Caki2 (cell line): ENCODE measurements around the gene PML. TPM values are rescaled to one million over a fixed set of nuclear protein-coding genes. Genes with fewer than 3 reads are reported as not detected.

ENCODE experiments used
- DNase-seq: peaks from one replicate; pipeline ENCODE4 v3.0.0-alpha.2; 2015; ENCODE audit warnings: low read depth
- in situ Hi-C: cut with HindIII; loops from 2 replicates; pipeline ENCODE4 v1.10.0; 2016; ENCODE audit warnings: low sequenced_read_pairs, low pct_unique_long_range_greater_than_20kb, mixed read lengths
- total RNA-seq: library from RNA; depleted of rRNA; stranded (reverse); fragments of >200 nt; shearing (Covaris generic); gene quantifications from 2 replicates; pipeline ENCODE4 v1.2.3, GENCODE V29; 2014; ENCODE audit warnings: low replicate concordance

Gene PML
- total RNA-seq, 1 experiment from 2014 or later, result 20.6 TPM

- in situ Hi-C loops, result no loop called here
- DNase-seq, result peak; percentile 90
Observed at GRCh38 chr15:73991726-73992593, 2.6 kb upstream of the PML start, which contains the start of gene STOML1. Gene STOML1 (minus strand): TSS chr15:73992295. CDS start chr15:73992223, 72 bp downstream.

DNA sequence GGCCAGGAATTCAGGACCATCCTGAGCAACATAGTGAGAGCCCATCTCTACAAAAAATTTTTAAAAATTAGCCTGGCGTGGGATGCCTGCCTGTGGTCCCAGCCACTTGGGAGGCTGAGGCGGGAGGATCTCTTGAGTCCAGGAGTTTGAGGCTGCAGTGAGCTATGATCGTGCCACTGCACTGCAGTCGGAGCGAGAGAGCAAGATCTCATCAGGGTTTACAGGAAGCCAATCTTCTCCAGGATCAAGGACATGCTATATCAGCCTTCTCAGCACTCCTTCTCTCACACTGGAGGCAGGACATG lies 2.0 kb upstream of the PML start:
- no peak for DNase-seq
- in situ Hi-C loops, result no loop called here

- in situ Hi-C loops, result no loop called here
Observed at GRCh38 chr15:73993211-73993994, 1.1 kb upstream of the PML start.

DNA sequence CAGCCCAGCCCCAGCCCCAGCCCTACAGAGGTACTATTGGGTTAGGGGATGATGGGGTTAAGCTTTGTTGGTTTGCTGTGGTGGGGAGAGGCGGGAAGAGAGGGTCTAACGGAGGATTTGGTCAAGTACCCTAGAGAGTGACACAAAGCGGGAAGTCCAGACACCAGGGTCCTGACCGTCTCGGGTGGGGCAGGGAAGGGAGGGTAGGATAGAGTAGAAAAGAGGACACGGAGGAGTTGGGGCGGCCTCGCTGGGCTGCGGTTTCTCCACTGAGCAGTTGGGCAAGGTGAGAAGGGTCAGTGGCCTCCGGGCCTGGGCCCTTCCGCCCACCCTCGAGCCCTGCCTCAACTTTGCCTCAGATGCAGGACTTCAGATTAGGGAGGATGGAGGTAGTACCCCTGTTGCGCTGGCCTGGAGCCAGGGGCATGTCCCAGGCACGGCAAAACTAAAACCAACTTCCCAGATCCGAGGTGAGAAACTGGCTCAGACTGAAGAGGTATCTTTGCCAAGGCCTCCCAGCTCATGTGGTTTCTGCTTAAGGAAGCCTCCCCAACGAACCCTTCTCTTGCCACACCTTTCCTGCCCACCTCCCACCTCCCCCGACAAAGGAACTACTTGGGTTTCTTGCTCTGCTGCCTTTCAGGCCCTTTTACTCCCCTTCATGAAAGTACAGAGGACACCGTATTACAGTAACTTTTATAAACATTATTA lies 551 bp downstream of the PML start:
- no peak for DNase-seq
- in situ Hi-C loops, result no loop called here

More at GRCh38 chr15:73993211-73993994, 1.1 kb upstream of the PML start:
- no peak for DNase-seq

DNA sequence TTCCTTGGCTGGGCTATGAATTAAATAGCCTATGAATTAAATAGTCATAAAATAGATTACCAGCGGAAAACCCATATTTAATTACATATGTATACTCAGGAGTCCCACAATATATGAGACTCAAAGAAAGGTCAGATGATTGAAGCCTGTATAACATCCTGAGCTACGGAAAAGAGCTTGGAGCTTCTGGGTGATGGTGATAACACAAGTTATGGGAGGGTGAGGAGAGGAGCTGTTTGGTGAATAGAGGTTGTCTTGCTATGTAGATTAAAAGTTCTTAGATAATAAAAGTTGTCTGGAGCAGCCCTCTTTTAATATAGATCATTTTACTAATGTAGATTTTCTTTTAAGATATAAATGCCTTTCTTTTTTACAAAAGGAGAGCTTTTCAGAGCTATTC lies 1.8 kb downstream of the PML start:
- in situ Hi-C loops, result no loop called here
- DNase-seq, result no peak

DNA sequence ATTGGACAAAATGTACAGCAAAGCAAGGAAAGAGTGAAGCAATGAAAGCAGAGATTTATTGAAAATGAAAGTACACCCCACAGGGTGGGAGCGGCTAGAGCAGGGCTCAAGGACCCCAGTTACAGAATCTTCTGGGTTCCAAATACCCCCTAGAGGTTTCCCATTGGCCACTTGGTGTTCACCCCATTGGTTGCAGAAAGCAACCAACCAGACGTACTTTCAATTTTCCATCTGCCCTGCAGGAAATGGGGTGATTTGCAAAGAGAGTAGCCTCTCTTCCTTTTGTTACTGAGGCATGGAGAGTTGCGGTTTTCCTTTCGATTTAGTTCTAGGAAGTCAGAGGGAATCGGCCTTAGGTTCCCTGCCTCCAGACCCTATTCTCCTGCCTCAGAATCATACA lies 2.4 kb downstream of the PML start:
- in situ Hi-C loops, result no loop called here
- peak; percentile 62 for DNase-seq

DNA sequence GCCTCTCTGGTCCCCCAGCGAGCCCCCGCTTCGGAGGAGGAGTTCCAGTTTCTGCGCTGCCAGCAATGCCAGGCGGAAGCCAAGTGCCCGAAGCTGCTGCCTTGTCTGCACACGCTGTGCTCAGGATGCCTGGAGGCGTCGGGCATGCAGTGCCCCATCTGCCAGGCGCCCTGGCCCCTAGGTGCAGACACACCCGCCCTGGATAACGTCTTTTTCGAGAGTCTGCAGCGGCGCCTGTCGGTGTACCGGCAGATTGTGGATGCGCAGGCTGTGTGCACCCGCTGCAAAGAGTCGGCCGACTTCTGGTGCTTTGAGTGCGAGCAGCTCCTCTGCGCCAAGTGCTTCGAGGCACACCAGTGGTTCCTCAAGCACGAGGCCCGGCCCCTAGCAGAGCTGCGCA lies 3.5 kb downstream of the PML start:
- in situ Hi-C loops, result no loop called here
- no peak for DNase-seq

- in situ Hi-C loops, result no loop called here
- no peak for DNase-seq
Observed at GRCh38 chr15:74006774-74007639, 12.5 kb downstream of the PML start.

GRCh38 chr15:74007820-74008371 lies 13.4 kb downstream of the PML start:
- in situ Hi-C loops, result no loop called here

GRCh38 chr15:74008901-74009300 lies 14.4 kb downstream of the PML start:
- in situ Hi-C loops, result no loop called here

More at GRCh38 chr15:74007820-74008371, 13.4 kb downstream of the PML start:
- peak; percentile 81 for DNase-seq

DNA sequence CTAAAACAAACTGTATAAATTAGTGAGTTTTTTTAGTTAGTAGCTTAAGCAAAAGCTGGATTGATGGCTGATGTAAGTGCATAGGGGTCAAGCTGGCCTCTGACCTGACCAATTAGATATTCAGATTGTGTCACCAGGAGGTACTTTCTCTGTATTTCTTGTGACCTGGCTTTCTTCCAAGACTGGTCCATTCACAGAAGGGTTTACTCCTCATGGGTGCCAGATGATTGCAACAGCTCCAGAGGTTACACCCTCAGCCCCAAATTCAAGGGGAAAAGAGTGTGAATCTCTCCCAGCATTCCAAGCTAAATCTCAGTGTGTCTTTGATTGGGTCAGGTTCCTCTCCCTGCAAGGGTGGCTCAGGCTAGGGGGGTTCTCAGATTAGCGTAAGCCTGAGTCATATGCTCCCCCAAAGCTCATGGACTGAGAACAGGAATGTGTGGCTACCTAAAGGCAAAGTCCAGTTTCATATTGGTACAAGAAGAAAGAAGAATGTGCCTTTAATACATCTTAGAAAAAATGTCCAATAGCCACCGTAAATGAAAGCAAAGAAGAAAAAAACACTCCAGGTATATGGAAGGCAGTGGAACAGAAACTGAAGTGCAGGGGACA lies 16.5 kb downstream of the PML start:
- in situ Hi-C loops, result no loop called here
- DNase-seq, result no peak

More at GRCh38 chr15:74008901-74009300, 14.4 kb downstream of the PML start:
- DNase-seq, result no peak

DNA sequence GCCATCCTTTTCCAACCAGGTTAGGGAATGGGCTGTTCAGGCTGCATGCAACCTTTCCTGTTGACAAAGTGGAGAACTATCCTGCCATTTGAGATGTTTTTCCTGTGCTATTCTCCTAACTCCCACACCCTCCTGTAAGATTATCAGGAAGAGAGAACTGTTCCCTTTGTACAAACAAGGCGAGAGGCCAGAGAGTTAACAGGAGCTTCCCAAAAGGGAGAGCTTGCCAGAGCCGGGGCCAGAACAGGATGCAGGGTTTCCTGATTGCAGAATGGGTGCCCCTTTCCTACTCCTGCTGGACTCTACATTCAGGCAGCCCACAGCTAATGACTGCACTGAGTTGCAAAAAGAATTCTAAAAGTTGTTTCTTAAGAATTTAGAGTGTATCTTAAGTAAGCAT lies 17.1 kb downstream of the PML start:
- no peak for DNase-seq
- in situ Hi-C loops, result no loop called here

DNA sequence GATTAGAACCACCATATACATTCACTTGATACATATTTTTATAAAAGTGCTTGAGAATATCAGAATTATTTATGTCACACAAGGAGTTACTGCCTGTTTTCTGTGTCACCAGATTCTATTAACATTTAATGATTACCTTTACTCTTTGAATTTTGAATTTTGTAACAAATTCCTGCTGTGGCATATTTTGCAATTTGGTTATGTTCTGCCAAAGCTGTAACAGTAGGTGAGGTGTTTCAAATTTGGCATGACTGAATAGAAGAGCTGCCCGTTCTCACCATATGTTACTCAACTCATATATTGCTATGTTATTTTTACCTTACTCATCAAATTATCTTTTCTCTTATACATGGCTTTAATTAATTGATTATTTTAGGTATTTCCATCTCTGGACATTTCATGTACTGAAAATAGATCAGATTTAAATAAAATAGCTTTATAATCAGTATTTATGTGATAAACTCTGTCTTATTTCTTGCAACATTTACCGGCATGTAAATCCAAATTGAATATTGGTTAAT lies 18.9 kb downstream of the PML start:
- in situ Hi-C loops, result no loop called here
- DNase-seq, result no peak

GRCh38 chr15:74019734-74020133 lies 25.2 kb downstream of the PML start:
- in situ Hi-C loops, result no loop called here
- no peak for DNase-seq

- DNase-seq, result no peak
- in situ Hi-C loops, result no loop called here
Observed at GRCh38 chr15:74022706-74023470, 28.4 kb downstream of the PML start.

DNA sequence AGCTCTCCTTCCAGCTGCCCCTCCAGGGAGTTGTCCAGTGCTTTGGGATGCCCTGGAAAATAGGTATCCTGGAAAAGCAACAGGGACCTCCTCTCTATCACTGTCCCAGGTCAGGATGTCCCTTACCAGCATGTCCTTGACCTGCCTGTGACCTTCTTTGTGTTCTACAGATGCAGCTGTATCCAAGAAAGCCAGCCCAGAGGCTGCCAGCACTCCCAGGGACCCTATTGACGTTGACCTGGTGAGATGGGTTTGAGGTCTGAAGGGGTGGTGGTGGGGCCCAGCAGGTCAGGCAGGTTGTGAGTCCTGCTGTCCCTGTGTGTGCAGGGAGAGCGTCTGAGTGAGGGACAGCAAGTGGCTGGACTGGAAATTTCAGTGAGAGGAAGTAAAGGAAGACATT lies 30.2 kb downstream of the PML start:
- in situ Hi-C loops, result no loop called here
- no peak for DNase-seq
